Measurements from ENCODE around the gene NEU1.

The NEU1 gene

GRCh38 chr6:31878222-31878621 is 15.6 kb upstream of the NEU1 start:
- H3K4me1 Mint-ChIP-seq = no peaks in the 10 kb centered on the region

DNA sequence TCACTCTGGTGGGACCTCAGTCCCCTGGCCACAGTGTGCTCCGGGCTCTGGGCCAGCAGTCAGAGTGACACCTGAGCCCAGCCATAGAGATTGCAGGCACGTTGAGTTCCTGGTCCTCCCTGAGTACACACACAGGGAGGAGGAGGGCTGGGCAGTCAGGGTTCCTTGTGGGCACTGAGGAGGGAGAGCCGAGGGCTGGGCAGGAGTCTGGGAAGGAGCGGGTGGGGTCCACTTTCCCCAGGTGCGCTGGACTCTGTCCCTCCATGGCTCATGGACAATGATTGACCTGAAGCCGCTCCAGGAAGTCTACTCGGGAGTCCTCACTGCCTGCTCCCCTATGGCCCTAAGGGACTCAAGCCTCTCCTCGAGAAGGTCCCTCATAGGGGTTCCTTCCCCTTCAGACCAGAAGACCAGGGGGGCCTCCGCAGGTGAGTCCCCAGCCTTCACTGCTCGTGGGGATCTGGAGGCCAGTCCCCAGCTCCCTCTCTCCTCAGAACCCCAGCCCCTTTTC is 15.1 kb upstream of the NEU1 start:
- peak overlapping the region; percentile 58 to 93 (median 88) for H3K27ac Mint-ChIP-seq
- H3K9me3 Mint-ChIP-seq = no peaks in the 10 kb centered on the region
- H3K4me3 Mint-ChIP-seq = peak overlapping the region; percentile 24 to 74 (median 60)
- H3K4me1 Mint-ChIP-seq = no peaks in the 10 kb centered on the region
- no peaks in the 10 kb centered on the region for H3K27me3 Mint-ChIP-seq (ENCODE audit: low read depth)
- H3K36me3 Mint-ChIP-seq (ENCODE audit: low read depth) = peaks cover 27% of the 10 kb centered on the region
- TF ChIP-seq, protein P1, sequence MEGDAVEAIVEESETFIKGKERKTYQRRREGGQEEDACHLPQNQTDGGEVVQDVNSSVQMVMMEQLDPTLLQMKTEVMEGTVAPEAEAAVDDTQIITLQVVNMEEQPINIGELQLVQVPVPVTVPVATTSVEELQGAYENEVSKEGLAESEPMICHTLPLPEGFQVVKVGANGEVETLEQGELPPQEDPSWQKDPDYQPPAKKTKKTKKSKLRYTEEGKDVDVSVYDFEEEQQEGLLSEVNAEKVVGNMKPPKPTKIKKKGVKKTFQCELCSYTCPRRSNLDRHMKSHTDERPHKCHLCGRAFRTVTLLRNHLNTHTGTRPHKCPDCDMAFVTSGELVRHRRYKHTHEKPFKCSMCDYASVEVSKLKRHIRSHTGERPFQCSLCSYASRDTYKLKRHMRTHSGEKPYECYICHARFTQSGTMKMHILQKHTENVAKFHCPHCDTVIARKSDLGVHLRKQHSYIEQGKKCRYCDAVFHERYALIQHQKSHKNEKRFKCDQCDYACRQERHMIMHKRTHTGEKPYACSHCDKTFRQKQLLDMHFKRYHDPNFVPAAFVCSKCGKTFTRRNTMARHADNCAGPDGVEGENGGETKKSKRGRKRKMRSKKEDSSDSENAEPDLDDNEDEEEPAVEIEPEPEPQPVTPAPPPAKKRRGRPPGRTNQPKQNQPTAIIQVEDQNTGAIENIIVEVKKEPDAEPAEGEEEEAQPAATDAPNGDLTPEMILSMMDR (IDR thresholded peaks at IDR 0.05; ENCODE audit: unreplicated experiment in 3 of 3) = no peak

More at GRCh38 chr6:31878222-31878621, 15.6 kb upstream of the NEU1 start:
- Mint-ChIP-seq H3K4me3 (peak overlapping the region; percentile 24 to 74 (median 60)), H3K27me3 (ENCODE audit: low read depth) (no peaks in the 10 kb centered on the region), H3K9me3 (no peaks in the 10 kb centered on the region), H3K36me3 (ENCODE audit: low read depth) (peaks cover 33% of the 10 kb centered on the region), H3K27ac (peak overlapping the region; percentile 58 to 93 (median 88))
- TF ChIP-seq, protein P1 (IDR thresholded peaks at IDR 0.05; ENCODE audit: unreplicated experiment in 3 of 3) = no peak

DNA sequence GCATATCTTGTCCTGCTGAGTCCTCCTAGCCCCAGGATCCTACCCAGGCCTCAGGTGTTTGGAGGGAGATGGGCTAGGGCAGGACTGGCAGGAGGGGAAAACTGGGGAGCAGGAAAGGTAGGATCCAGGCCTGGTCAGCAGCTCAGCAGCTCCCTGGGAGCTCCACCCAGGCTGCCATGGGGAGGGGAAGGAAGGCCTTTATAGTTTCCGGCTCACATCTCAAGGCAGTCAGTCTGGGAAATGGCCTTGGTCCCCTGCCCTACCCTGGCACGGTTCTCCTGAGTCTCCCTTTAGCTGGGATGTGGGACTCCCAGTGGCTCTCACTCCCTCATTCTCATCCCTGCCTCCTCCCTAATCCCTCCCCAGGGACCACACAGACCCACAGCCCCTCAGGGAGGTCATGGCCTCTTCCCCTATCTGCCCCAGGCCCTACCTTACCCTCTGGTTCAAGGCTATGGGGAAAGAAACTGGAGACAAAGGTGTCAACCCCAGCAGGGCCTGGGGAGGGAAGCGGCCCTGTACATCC is 14.6 kb upstream of the NEU1 start:
- Mint-ChIP-seq H3K36me3 (ENCODE audit: low read depth) (peaks cover 22% of the 10 kb centered on the region), H3K4me1 (no peaks in the 10 kb centered on the region), H3K4me3 (peak overlapping the region in 1 of 3 experiments; percentile 74), H3K9me3 (no peaks in the 10 kb centered on the region), H3K27me3 (ENCODE audit: low read depth) (no peaks in the 10 kb centered on the region), H3K27ac (peak overlapping the region; percentile 58 to 93 (median 59))
- TF ChIP-seq, protein P1 (IDR thresholded peaks at IDR 0.05; ENCODE audit: unreplicated experiment in 3 of 3) = no peak

GRCh38 chr6:31876357-31876756 is 13.7 kb upstream of the NEU1 start:
- H3K4me1 Mint-ChIP-seq = peaks cover 5% of the 10 kb centered on the region
- H3K4me3 Mint-ChIP-seq = no peak overlapping the region
- H3K27ac Mint-ChIP-seq = no peak overlapping the region
- TF ChIP-seq, protein P1 (IDR thresholded peaks at IDR 0.05; ENCODE audit: unreplicated experiment in 3 of 3) = no peak
- no peaks in the 10 kb centered on the region for H3K27me3 Mint-ChIP-seq (ENCODE audit: low read depth)
- no peaks in the 10 kb centered on the region for H3K9me3 Mint-ChIP-seq
- peaks cover 15% of the 10 kb centered on the region for H3K36me3 Mint-ChIP-seq (ENCODE audit: low read depth)

DNA sequence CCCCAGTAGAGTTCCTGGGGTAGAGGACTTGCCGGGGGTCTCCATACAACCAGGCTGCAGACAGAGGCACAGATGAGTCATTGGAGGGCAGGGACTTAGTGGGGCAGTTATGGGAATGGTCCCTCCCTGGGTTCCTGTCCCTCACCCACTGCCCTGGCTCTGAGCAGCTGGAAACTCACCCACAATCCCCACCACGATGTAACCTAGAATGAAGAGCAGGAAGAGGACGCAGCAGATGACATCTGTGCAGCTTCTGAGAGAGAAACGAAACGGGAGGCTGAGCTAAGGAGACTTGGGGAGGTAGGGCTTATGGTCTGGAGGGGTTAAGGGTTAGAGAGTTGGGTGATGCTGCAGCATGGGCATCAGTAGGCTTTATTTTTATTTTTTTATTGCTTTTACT is 13.3 kb upstream of the NEU1 start:
- H3K4me3 Mint-ChIP-seq = no peak overlapping the region
- no peaks in the 10 kb centered on the region for H3K9me3 Mint-ChIP-seq
- TF ChIP-seq, protein P1 (IDR thresholded peaks at IDR 0.05; ENCODE audit: unreplicated experiment in 3 of 3) = no peak
- H3K36me3 Mint-ChIP-seq (ENCODE audit: low read depth) = peaks cover 10% of the 10 kb centered on the region
- no peak overlapping the region for H3K27ac Mint-ChIP-seq
- peaks cover 10% of the 10 kb centered on the region for H3K4me1 Mint-ChIP-seq
- H3K27me3 Mint-ChIP-seq (ENCODE audit: low read depth) = no peaks in the 10 kb centered on the region

Measured in nephron (organoid).